ENCODE data around the gene MCM3AP.

The MCM3AP gene

GRCh38 chr21:46297338-46298271, 12.2 kb upstream of the MCM3AP start:
- Histone ChIP-seq H3K9ac (ENCODE audit: low read length) (no peak overlapping the region), H3K27me3 (replicated peaks; ENCODE audit: insufficient read depth, low read length) (no peaks in the 10 kb centered on the region), H3K9me3 (replicated peaks; ENCODE audit: insufficient read depth, low read length) (no peaks in the 10 kb centered on the region), H3K4me3 (ENCODE audit: low read length) (no peak overlapping the region), H3K4me1 (ENCODE audit: low read length) (no peaks in the 10 kb centered on the region), H3K9me2 (replicated peaks; ENCODE audit: insufficient read depth, low read length) (no peaks in the 10 kb centered on the region), H2AFZ (ENCODE audit: low read length) (no peak overlapping the region), H4K20me1 (ENCODE audit: insufficient read depth, low read length) (no peaks in the 10 kb centered on the region), H3K4me2 (ENCODE audit: low read depth, low read length) (no peak overlapping the region), H3K27ac (ENCODE audit: low read length) (no peak overlapping the region), H3K79me2 (ENCODE audit: low read length) (no peaks in the 10 kb centered on the region), H3F3A (ENCODE audit: insufficient read depth, low read length) (no peaks in the 10 kb centered on the region), H3K36me3 (replicated peaks; ENCODE audit: insufficient read depth, low read length) (0 out of 2 replicates have a peak, but pooled peaks cover 3% of the 10 kb centered on the region)
- no peak for DNase-seq
- TF ChIP-seq CTCF (IDR thresholded peaks at IDR 0.05; ENCODE audit: low read length) (no peak), EZH2 (optimal IDR thresholded peaks at IDR 0.05; ENCODE audit: low read depth, low read length) (no peak), EZH2phosphoT487 (IDR thresholded peaks at IDR 0.05; ENCODE audit: low read length) (no peak)

- Histone ChIP-seq H3K9ac (ENCODE audit: low read length) (no peak overlapping the region), H3K4me2 (ENCODE audit: low read depth, low read length) (no peak overlapping the region), H3K4me1 (ENCODE audit: low read length) (no peaks in the 10 kb centered on the region), H3K27ac (ENCODE audit: low read length) (no peak overlapping the region), H2AFZ (ENCODE audit: low read length) (no peak overlapping the region), H4K20me1 (ENCODE audit: insufficient read depth, low read length) (no peaks in the 10 kb centered on the region), H3K4me3 (ENCODE audit: low read length) (no peak overlapping the region), H3K9me2 (replicated peaks; ENCODE audit: insufficient read depth, low read length) (no peaks in the 10 kb centered on the region), H3K36me3 (replicated peaks; ENCODE audit: insufficient read depth, low read length) (peaks cover 6% of the 10 kb centered on the region; the same call in 1 of the 2 replicates), H3F3A (ENCODE audit: insufficient read depth, low read length) (no peaks in the 10 kb centered on the region), H3K79me2 (ENCODE audit: low read length) (no peaks in the 10 kb centered on the region), H3K27me3 (replicated peaks; ENCODE audit: insufficient read depth, low read length) (no peaks in the 10 kb centered on the region), H3K9me3 (replicated peaks; ENCODE audit: insufficient read depth, low read length) (no peaks in the 10 kb centered on the region)
- TF ChIP-seq EZH2phosphoT487 (IDR thresholded peaks at IDR 0.05; ENCODE audit: low read length), result no peak
- no peak for TF ChIP-seq EZH2 (optimal IDR thresholded peaks at IDR 0.05; ENCODE audit: low read depth, low read length)
- TF ChIP-seq CTCF (IDR thresholded peaks at IDR 0.05; ENCODE audit: low read length), result no peak
- no peak for DNase-seq
Measured at GRCh38 chr21:46295996-46296752, 10.8 kb upstream of the MCM3AP start.

GRCh38 chr21:46295177-46295770, 9.9 kb upstream of the MCM3AP start:
- H3F3A ChIP-seq (ENCODE audit: insufficient read depth, low read length), result no peaks in the 10 kb centered on the region
- H3K4me3 ChIP-seq (ENCODE audit: low read length), result no peak overlapping the region
- no peaks in the 10 kb centered on the region for H4K20me1 ChIP-seq (ENCODE audit: insufficient read depth, low read length)
- no peaks in the 10 kb centered on the region for H3K9me3 ChIP-seq (replicated peaks; ENCODE audit: insufficient read depth, low read length)
- no peak for DNase-seq
- H3K9me2 ChIP-seq (replicated peaks; ENCODE audit: insufficient read depth, low read length), result no peaks in the 10 kb centered on the region
- no peak overlapping the region for H2AFZ ChIP-seq (ENCODE audit: low read length)
- H3K27ac ChIP-seq (ENCODE audit: low read length), result no peak overlapping the region
- H3K4me2 ChIP-seq (ENCODE audit: low read depth, low read length), result no peak overlapping the region
- TF ChIP-seq EZH2phosphoT487 (IDR thresholded peaks at IDR 0.05; ENCODE audit: low read length), result no peak
- TF ChIP-seq CTCF (IDR thresholded peaks at IDR 0.05; ENCODE audit: low read length), result no peak
- TF ChIP-seq EZH2 (optimal IDR thresholded peaks at IDR 0.05; ENCODE audit: low read depth, low read length), result no peak
- H3K36me3 ChIP-seq (replicated peaks; ENCODE audit: insufficient read depth, low read length), result peaks cover 6% of the 10 kb centered on the region; the same call in 1 of the 2 replicates
- H3K27me3 ChIP-seq (replicated peaks; ENCODE audit: insufficient read depth, low read length), result no peaks in the 10 kb centered on the region
- H3K79me2 ChIP-seq (ENCODE audit: low read length), result no peaks in the 10 kb centered on the region
- H3K9ac ChIP-seq (ENCODE audit: low read length), result no peak overlapping the region
- no peaks in the 10 kb centered on the region for H3K4me1 ChIP-seq (ENCODE audit: low read length)
